CD4-positive, alpha-beta T cell treated with Interleukin-2 at 100 ng/mL for 4 hours (primary cell): ENCODE measurements around the gene ARHGAP42.
"Not testable (repeated sequence)": the region's sequence is repeated elsewhere in the genome, so short reads cannot be mapped to it uniquely, and the experiment has no call there.

Experiments used
- DNase-seq: peaks from one replicate; pipeline ENCODE4 v3.0.0-alpha.2; 2020; ENCODE audit warnings: low spot score

ARHGAP42 gene

GRCh38 chr11:100872951-100873740 is 186.1 kb downstream of the ARHGAP42 start:
- DNase-seq, result no peak

GRCh38 chr11:100874203-100874602 is 187.1 kb downstream of the ARHGAP42 start:
- DNase-seq, result no peak

GRCh38 chr11:100875521-100875869 is 188.4 kb downstream of the ARHGAP42 start:
- no peak for DNase-seq

GRCh38 chr11:100876815-100877520 is 189.9 kb downstream of the ARHGAP42 start:
- no peak for DNase-seq

DNA sequence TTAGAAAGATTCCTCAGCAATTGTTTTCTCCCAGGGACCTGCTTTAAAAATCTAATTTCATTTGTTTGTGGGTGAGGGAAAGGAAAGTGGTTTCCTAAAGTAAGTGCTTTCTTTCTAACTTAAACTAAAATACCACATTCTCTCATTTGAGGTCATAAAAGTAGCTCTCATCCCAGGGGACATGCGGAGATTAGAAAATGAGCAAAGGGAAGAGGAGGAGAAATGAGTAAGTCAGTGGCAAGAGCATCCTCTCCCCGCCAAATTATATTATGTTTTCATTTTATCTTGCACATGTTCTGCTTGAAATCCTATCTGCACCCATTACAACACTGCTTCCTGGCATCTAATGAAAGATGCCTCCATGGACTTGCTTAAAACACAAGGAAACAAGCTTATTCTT is 191.4 kb downstream of the ARHGAP42 start:
- DNase-seq, result no peak

DNA sequence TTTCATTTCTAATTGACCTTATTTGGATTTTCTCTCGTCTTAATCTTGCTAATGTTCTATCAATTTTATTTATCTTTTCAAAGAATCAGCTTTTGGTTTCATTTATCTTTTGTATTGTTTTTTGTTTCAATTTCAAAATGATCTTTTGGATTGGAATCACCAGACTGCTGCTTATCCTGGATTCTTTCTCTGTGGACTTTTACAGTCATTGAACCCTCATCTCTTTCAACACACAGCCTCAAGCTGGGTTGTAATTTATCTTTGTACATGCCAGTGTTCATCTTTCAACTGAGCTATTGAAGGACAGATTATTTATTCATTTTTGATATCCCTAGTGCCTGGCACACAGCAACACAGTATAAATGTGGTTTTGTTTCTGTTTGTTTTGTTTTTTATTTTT is 195.9 kb downstream of the ARHGAP42 start:
- DNase-seq, result no peak

- no peak for DNase-seq
Observed at GRCh38 chr11:100883830-100884229, 196.7 kb downstream of the ARHGAP42 start.

DNA sequence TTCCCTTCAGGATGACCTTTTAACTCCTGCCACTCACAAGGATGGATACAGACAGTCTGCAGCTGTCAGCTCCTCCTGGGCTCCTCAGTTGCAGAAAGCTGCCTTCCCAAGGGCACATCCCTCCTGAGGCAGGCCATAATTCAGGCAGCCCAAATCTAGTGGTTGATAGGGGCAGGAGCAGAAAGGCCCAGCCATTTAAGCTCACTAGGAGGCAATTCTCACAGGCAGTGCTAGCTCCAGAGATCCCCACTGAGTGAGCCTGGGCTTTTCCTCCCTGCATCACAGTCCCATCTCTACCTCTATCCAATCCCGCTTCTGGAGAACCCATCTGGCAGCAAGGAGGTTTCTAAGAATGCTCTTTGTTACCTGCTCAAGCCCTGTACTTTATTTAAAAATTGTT is 200.6 kb downstream of the ARHGAP42 start:
- no peak for DNase-seq

- no peak for DNase-seq
Observed at GRCh38 chr11:100888836-100889235, 201.7 kb downstream of the ARHGAP42 start.

DNA sequence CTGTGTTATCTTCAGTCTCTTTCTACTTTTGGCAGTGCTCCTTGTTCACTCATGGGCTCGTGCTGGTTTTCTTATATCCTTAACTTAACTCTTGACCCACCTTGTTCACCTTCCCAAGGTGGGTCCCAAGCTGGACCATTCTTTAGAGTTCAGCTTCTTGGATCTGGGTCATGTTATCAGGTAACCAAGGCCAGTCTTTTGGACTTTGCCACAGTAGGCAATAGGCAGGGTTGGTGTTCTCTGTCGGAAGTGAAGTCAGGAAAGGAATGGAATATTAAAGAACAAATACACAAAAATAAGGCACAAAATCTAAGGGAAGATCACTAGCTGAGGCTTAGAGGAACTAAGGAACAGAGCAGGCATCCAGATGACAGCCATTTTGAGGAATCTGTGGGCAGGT is 202.7 kb downstream of the ARHGAP42 start:
- DNase-seq, result no peak

- DNase-seq, result no peak
Observed at GRCh38 chr11:100890789-100891188, 203.7 kb downstream of the ARHGAP42 start.

GRCh38 chr11:100892886-100893285 is 205.8 kb downstream of the ARHGAP42 start:
- DNase-seq, result no peak

DNA sequence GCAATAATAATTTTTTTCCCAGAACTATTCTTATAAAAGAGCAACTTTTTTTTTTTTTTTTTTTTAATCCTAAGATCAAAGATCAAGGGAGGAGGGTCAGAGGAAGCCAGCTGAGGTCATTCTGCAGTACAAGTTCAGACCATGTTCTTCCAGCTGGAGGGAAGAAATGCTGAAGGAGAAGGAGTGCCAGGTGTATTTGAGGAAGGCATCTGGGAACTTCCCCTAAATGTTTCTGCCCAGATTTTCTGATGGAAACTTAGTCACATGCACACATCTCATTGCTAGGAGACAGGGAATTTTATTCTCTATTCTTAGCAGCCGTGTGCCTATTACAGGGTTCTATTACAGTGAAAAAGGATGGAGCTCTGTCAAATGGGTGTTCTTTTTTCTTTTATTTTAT is 208.4 kb downstream of the ARHGAP42 start:
- DNase-seq, result no peak

- not testable (repeated sequence) for DNase-seq
Observed at GRCh38 chr11:100895976-100896375, 208.9 kb downstream of the ARHGAP42 start.

GRCh38 chr11:100901471-100901870 is 214.4 kb downstream of the ARHGAP42 start:
- DNase-seq, result not testable (repeated sequence)

DNA sequence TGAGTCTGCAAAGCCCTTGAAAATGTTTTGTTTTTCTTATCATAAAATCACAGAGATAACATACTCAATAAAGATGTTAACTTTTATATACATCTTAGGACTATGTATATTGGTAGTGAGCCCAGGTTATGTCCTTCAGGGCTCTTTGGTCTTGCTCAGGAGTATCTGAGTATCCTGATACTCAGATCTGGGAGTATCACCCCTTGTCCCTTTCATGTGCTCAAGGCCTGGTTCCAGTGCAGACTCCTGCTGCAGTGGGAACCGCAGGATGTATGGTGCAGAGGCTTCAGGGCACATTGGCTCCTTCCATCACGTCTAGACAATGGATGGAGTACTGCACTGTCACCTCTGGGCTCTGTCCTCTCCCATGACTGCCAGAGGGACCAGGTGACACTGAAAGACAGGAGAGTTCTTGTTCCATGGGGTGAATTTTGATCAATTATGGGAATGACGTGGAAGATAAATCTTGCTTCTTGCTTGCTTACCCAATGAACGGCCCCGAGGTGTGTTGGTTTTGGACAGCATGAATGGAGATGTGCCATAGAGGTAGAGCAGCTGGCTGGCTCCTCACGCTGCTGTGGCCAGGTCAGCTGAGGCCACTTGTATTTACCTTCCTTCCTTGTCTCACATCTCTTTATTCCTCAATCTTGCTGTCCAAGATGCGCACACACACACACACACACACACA is 215.5 kb downstream of the ARHGAP42 start:
- no peak for DNase-seq

GRCh38 chr11:100903284-100903683 is 216.2 kb downstream of the ARHGAP42 start:
- no peak for DNase-seq

GRCh38 chr11:100905684-100906083 is 218.6 kb downstream of the ARHGAP42 start:
- no peak for DNase-seq

GRCh38 chr11:100908746-100909145 is 221.7 kb downstream of the ARHGAP42 start:
- no peak for DNase-seq

- no peak for DNase-seq
Observed at GRCh38 chr11:100910808-100911207, 223.7 kb downstream of the ARHGAP42 start.

- no peak for DNase-seq
Observed at GRCh38 chr11:100914415-100915110, 227.5 kb downstream of the ARHGAP42 start.
